Lower leg skin (tissue), 4 donors: ENCODE results near the gene RAP1A. TPM values are rescaled to one million over a fixed set of nuclear protein-coding genes. Genes with fewer than 3 reads are reported as not detected.

Experiments
- DNase-seq, 2 donors: peaks; one replicate each; pipeline ENCODE4 v3.0.0-alpha.2; 2019; ENCODE audit warnings: low spot score in 2 of 2
- H3K4me3 ChIP-seq: fragments of 200-600 bp; sonication (generic); 2 replicates; pipeline ENCODE4 v1.5.1; 2017; ENCODE audit warnings: mild to moderate bottlenecking, low read depth; ENCODE audit not compliant: poor library complexity, severe bottlenecking
- POLR2A ChIP-seq, 2 donors: fragments of 450-650 bp; IDR thresholded peaks; one replicate each; pipeline ENCODE4 v1.6.1; 2016 to 2017; ENCODE audit warnings: antibody characterized with exemption in 2 of 2, mild to moderate bottlenecking in 1 of 2, moderate library complexity in 1 of 2
- WGBS, 2 donors: methylation state at CpG; one replicate each; pipeline ENCODE4 v1.1.5; 2018; 5-methylcytosine and 5-hydroxymethylcytosine counted together
- intact Hi-C: fragments of 100-400 bp; cut with DNase I; formaldehyde crosslinking; loops from one replicate; pipeline ENCODE4 v1.15.0; 2023; ENCODE audit warnings: low total_unique reads
- total RNA-seq, 4 donors: library from RNA; depleted of rRNA; stranded (reverse); fragments of >200 nt; gene quantifications; one replicate each; pipeline ENCODE4 v1.1.0, GENCODE V29; 2016
- TF ChIP-seq, protein P1 (sequence below), 3 donors: fragments of 450-650 bp; IDR thresholded peaks; one replicate each; pipeline ENCODE4 v1.5.1; 2016; ENCODE audit warnings: antibody characterized with exemption in 3 of 3, mild to moderate bottlenecking in 3 of 3, moderate library complexity in 2 of 3

Gene RAP1A
- total RNA-seq, 4 donors from 2014 or later = 25.5 to 33.8 (median 31.0) TPM

GRCh38 chr1:111747947-111748346 lies 128.4 kb downstream of the RAP1A start:
- no peak for DNase-seq
- WGBS, 2 donors = 82 to 92% methylated on average over 4 of the region's 4 CpGs
- intact Hi-C loops = no loop called here
- no peak overlapping the region for H3K4me3 ChIP-seq
- TF ChIP-seq, protein P1, sequence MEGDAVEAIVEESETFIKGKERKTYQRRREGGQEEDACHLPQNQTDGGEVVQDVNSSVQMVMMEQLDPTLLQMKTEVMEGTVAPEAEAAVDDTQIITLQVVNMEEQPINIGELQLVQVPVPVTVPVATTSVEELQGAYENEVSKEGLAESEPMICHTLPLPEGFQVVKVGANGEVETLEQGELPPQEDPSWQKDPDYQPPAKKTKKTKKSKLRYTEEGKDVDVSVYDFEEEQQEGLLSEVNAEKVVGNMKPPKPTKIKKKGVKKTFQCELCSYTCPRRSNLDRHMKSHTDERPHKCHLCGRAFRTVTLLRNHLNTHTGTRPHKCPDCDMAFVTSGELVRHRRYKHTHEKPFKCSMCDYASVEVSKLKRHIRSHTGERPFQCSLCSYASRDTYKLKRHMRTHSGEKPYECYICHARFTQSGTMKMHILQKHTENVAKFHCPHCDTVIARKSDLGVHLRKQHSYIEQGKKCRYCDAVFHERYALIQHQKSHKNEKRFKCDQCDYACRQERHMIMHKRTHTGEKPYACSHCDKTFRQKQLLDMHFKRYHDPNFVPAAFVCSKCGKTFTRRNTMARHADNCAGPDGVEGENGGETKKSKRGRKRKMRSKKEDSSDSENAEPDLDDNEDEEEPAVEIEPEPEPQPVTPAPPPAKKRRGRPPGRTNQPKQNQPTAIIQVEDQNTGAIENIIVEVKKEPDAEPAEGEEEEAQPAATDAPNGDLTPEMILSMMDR (IDR thresholded peaks at IDR 0.05) = no peak
- TF ChIP-seq POLR2A (IDR thresholded peaks at IDR 0.05) = no peak

DNA sequence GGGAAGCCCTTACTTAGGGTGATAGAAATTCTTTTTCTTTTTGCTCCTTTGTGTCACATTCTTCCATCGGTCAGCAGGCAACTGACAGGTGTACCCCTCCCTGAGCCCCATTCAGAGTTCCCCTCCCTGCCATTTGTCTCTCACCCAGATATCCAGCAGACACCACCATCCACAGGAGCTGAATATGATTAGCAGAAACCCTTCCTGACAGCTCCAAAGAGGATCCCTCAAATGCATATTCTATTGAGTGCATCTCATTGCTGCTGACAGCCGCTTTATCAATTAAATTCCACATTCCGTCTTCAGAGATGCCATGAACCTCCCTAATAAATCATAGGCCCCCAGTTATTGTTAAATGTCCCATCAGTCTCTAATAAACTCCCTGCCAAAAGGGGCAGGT lies 130.0 kb downstream of the RAP1A start:
- H3K4me3 ChIP-seq = no peak overlapping the region
- no peak for DNase-seq
- intact Hi-C loops = no loop called here
- WGBS, 2 donors = 61 to 86% methylated on average over 3 of the region's 3 CpGs
- TF ChIP-seq, protein P1 (IDR thresholded peaks at IDR 0.05) = no peak
- TF ChIP-seq POLR2A (IDR thresholded peaks at IDR 0.05) = no peak

- no peak for DNase-seq
- WGBS, 2 donors = 80 to 91% methylated on average over 2 of the region's 2 CpGs
- intact Hi-C loops = no loop called here
- no peak for TF ChIP-seq POLR2A (IDR thresholded peaks at IDR 0.05)
- TF ChIP-seq, protein P1 (IDR thresholded peaks at IDR 0.05) = no peak
- H3K4me3 ChIP-seq = no peak overlapping the region
Observed at GRCh38 chr1:111750856-111751255, 131.3 kb downstream of the RAP1A start.

GRCh38 chr1:111751906-111752575 lies 132.5 kb downstream of the RAP1A start:
- WGBS, 2 donors = 47 to 62% methylated on average over 2 of the region's 2 CpGs
- no peak for TF ChIP-seq POLR2A (IDR thresholded peaks at IDR 0.05)
- intact Hi-C loops = no loop called here
- no peak for DNase-seq
- H3K4me3 ChIP-seq = no peak overlapping the region

- intact Hi-C loops = no loop called here
- DNase-seq = no peak
- peak overlapping the region; percentile 96 for H3K4me3 ChIP-seq
- WGBS, 2 donors = 0 to 1% methylated on average over 12 of the region's 12 CpGs
- TF ChIP-seq, protein P1 (IDR thresholded peaks at IDR 0.05) = no peak
- TF ChIP-seq POLR2A (IDR thresholded peaks at IDR 0.05) = no peak
Observed at GRCh38 chr1:111754984-111755330, 135.4 kb downstream of the RAP1A start.

- intact Hi-C loops = no loop called here
- peak within 1 kb of the TSS; percentile 96 for H3K4me3 ChIP-seq
- no peak for TF ChIP-seq POLR2A (IDR thresholded peaks at IDR 0.05)
- TF ChIP-seq, protein P1 (IDR thresholded peaks at IDR 0.05) = peak in 1 of 3 donors; percentile 90
- peak; percentile 90 to 99 for DNase-seq
- 0% methylated on average over 60 to 67 of the region's 67 CpGs for WGBS, 2 donors
Observed at GRCh38 chr1:111755331-111756123, 135.9 kb downstream of the RAP1A start, which contains the start of gene DDX20. DDX20 (plus strand) TSS chr1:111755901; CDS start chr1:111755925, 24 bp downstream.
